GM12878 (cell line): ENCODE results near the gene PDE1C.

Experiments
- EZH2 ChIP-seq: IDR thresholded peaks from 2 replicates; pipeline ENCODE4 v1.6.1; 2012; ENCODE audit warnings: low read depth, mild to moderate bottlenecking, control low read depth, inconsistent platforms, low read length, borderline replicate concordance; ENCODE audit not compliant: control insufficient read depth
- TF ChIP-seq, protein P1 (sequence below), 3 experiments: IDR thresholded peaks in 2 of 3; conservative IDR thresholded peaks in 1 of 3; 2 replicates each; pipeline ENCODE4 v1.5.1; 2011; ENCODE audit warnings: low read depth in 3 of 3, low read length in 3 of 3, mild to moderate bottlenecking in 3 of 3, control low read depth in 2 of 3, moderate library complexity in 2 of 3, inconsistent platforms in 1 of 3, mixed read lengths in 1 of 3; ENCODE audit not compliant: control insufficient read depth in 2 of 3, insufficient read depth in 1 of 3; ENCODE audit errors: extremely low read depth in 1 of 3

GRCh38 chr7:31857172-31857571 is 213.0 kb downstream of the PDE1C start:
- TF ChIP-seq EZH2: no peak
- TF ChIP-seq, protein P1, sequence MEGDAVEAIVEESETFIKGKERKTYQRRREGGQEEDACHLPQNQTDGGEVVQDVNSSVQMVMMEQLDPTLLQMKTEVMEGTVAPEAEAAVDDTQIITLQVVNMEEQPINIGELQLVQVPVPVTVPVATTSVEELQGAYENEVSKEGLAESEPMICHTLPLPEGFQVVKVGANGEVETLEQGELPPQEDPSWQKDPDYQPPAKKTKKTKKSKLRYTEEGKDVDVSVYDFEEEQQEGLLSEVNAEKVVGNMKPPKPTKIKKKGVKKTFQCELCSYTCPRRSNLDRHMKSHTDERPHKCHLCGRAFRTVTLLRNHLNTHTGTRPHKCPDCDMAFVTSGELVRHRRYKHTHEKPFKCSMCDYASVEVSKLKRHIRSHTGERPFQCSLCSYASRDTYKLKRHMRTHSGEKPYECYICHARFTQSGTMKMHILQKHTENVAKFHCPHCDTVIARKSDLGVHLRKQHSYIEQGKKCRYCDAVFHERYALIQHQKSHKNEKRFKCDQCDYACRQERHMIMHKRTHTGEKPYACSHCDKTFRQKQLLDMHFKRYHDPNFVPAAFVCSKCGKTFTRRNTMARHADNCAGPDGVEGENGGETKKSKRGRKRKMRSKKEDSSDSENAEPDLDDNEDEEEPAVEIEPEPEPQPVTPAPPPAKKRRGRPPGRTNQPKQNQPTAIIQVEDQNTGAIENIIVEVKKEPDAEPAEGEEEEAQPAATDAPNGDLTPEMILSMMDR (IDR thresholded peaks at IDR 0.05 in 2 of 3, conservative IDR thresholded peaks at IDR 0.05 in 1 of 3; ENCODE audit: control insufficient read depth in 2 of 3, extremely low read depth in 1 of 3, insufficient read depth in 1 of 3, low read depth in 3 of 3, low read length in 3 of 3): no peak
